GM23248 (cell line): ENCODE measurements around the gene EXOC3L2.

Source experiments
- EZH2 ChIP-seq: fragments of 200-600 bp; sonication (generic); IDR thresholded peaks from 2 replicates; pipeline ENCODE4 v1.6.1; 2018; ENCODE audit warnings: antibody characterized with exemption, mild to moderate bottlenecking; ENCODE audit not compliant: insufficient read depth, poor library complexity, severe bottlenecking
- EZH2phosphoT487 ChIP-seq: fragments of 200-600 bp; sonication (generic); IDR thresholded peaks from 2 replicates; pipeline ENCODE4 v1.6.1; 2018; ENCODE audit warnings: antibody characterized with exemption, moderate library complexity, mild to moderate bottlenecking, low read depth; ENCODE audit not compliant: insufficient read depth

DNA sequence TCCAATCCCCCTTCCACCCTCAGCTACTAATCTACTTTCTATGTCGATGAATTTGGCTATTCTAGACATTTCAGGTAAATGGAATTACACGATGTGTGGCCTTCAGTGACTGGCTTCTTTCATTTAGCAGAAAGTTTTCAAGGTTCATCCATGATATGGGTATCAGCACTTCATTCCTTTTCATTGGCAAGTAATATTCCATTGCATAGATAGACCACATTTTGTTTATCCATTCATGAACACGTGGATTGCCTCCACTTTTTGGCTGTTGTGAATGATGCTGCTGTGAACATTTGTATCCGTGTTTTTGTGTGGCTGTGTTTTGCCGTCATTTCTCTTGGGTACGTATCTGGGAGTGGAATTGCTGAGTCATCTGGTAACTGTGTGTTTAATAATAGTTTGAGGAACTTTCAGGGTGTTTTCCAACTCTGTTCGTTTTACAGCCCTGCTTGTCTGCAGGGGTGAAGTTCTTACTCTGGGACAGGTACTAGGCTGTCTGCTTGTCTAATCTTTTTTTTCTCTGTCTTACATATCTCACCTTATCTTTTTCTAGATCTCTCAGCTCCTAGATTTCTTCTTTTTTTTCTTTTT is 38.3 kb upstream of the EXOC3L2 start:
- TF ChIP-seq EZH2 (no peak), EZH2phosphoT487 (no peak)
